ENCODE results near the gene ERICH6. TPM values are rescaled to one million over a fixed set of nuclear protein-coding genes. Genes with fewer than 3 reads are reported as not detected.
A peak's percentile ranks its signal among the peaks of the same experiment; 100 is the strongest.

Gene ERICH6
- total RNA-seq, 1 experiment from 2014 or later: not detected

- DNase-seq (ENCODE audit: low read depth): no peak
Observed at GRCh38 chr3:150736903-150737832, 33.4 kb upstream of the ERICH6 start.

GRCh38 chr3:150736316-150736719 is 32.6 kb upstream of the ERICH6 start:
- DNase-seq (ENCODE audit: low read depth): no peak

GRCh38 chr3:150734795-150735119 is 31.0 kb upstream of the ERICH6 start:
- no peak for DNase-seq (ENCODE audit: low read depth)

GRCh38 chr3:150733936-150734794 is 30.4 kb upstream of the ERICH6 start:
- no peak for DNase-seq (ENCODE audit: low read depth)

DNA sequence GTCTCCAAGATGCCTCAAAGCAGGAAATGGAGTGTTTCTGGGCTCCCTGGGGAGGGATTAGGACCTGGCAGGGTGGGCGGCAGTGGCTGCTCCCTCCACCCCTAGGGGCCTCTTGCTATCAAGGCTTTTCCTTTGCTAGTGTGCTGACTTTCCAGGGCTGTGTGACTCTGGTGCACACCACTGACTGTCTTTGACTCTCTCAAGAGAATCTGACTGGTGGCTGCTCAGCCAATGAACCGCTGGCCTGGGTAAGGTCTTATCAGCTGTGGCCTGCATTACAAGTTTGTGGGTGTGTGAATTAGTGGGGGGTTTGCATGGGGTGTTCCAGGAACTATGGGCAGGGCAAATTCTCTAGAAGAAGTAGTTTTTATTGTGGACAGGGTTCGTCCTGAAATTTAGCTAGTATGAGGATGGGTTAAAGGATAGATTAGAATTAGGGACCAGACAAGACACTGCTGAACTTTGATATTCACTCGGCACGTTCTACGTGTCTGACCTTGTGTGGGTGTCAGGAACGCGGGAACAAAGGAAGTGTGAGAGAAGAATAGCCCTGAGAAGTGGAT is 29.7 kb upstream of the ERICH6 start:
- no peak for DNase-seq (ENCODE audit: low read depth)

GRCh38 chr3:150729682-150730360 is 26.1 kb upstream of the ERICH6 start:
- no peak for DNase-seq (ENCODE audit: low read depth)

- no peak for DNase-seq (ENCODE audit: low read depth)
Observed at GRCh38 chr3:150727653-150728502, 24.2 kb upstream of the ERICH6 start.

- DNase-seq (ENCODE audit: low read depth): no peak
Observed at GRCh38 chr3:150725548-150725947, 21.8 kb upstream of the ERICH6 start.

DNA sequence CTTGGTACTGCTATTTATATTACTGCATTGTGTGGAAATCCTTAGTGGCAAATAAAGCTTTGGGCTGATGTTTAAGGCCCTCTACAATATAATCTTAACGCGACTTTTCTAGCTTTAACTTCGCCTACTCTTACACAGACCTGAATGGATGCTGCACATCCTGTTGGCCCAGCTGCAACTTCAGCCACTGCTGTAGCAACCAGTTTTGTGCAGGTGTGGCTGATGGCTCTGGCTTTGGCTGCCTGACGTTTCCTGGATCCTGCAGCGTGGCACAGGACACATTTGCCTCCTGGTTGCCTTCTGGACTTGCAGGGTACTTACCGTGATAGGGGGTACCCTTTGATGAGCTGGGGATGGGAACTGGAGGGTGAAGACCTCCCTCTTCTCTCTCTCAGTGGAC is 20.2 kb upstream of the ERICH6 start:
- DNase-seq (ENCODE audit: low read depth): no peak

DNA sequence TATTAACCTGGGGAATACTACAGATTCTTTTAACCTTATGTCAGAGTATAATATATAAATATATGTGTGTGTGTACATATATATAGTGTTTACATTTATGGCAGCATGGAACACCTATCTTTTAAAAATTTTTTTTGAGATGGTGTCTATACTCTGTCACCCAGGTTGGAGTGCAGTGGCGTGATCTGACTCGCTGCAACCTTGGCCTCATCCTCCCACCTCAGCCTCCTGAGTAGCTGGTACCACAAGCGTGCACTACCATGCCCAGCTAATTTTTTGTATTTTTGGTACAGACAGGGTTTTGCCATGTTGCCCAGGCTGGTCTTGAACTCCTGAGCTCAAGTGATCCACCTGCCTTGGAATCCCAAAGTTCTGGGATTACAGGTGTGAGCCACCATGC is 18.5 kb upstream of the ERICH6 start:
- DNase-seq (ENCODE audit: low read depth): no peak

DNA sequence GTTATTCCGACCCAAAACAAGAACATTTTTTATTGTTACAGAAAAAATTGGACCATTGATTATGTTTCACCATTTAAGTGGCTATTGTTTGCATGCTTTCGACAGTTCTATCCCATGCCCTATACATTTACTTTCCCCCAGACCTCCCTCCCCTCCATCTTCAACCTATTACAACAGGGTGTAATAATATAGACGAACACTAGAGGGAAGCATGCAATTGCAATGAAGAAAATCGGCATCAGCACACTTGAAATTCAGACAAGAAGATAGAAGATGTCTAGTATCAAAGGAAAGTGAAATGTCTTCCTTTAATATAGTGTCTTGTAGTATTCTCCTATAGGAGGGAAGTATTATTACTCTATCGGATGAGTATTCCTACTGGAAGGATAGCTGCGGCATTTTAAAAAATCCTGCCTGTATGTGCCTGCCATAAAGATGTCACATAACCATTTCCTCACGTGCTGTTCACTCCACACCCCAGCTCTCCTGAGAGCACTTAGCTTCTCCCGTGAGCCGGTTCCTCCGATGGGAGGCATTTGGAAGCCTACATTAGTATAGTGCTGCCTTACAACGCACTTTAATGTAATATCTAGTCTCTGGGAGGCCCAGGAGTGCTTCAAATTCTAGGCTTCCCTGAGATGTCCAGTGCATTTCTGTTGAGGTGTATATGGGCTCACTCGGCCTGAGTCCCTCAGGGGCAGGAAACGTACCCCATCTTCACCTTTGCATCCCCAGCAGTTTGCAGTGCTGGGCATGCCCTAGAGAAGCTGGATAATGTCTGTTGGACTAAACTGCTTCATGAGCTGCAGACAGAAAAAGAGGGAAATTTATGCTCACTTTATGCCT is 17.8 kb upstream of the ERICH6 start:
- DNase-seq (ENCODE audit: low read depth): peak; percentile 62

GRCh38 chr3:150720444-150720843 is 16.7 kb upstream of the ERICH6 start:
- DNase-seq (ENCODE audit: low read depth): no peak

- DNase-seq (ENCODE audit: low read depth): peak; percentile 91
Observed at GRCh38 chr3:150710097-150710496, 6.4 kb upstream of the ERICH6 start.

DNA sequence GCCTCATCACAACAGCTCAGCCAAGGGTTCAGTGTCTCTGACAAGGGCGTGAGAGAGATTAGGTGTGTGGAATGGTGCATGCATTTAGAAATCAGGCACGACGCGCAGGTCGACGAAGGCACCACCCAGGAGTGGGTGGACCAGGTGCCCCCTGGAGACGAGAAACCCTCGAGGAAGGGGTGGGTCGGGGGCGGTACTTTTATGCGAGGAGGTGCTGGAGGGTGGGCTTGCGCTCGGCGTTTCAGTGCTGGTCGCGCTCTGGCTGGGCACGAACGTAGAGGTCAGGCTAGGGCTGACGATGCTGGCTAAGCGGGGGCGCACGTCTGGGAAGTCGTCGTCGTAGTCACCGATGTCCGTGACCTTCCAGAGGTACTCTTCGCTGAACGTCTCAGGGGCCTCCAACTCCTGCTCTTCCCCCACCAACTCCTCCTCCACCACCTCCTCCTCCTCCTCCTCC is 393 bp downstream of the ERICH6 start:
- DNase-seq (ENCODE audit: low read depth): no peak

DNA sequence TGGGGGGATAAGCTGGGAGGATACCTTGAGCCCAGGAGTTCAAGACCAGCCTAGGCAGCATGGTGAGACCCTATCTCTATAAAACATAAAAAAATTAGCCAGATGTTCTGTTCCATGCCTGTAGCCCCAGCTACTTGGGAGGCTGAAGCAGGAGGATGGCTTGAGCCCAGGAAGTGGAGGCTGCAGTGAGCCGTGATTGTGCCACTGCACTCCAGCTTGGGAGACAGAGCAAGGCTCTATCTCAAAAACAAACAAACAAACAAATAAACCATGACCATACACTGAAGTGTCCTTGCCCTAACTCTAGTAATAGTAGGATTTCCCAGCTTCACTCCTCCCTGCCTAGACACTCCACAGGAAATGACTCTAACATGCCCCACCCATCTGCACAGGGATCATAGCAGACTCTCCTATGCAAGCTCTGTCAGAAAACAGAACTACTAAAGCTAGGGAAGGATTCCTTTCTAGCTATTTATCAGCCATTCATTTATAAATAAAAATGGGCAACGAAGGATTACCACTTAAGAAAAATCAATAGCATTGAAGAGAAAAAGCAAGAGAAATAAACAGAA is 4.6 kb downstream of the ERICH6 start:
- DNase-seq (ENCODE audit: low read depth): peak; percentile 64

GRCh38 chr3:150697646-150698045 is 6.1 kb downstream of the ERICH6 start:
- no peak for DNase-seq (ENCODE audit: low read depth)

- no peak for DNase-seq (ENCODE audit: low read depth)
Observed at GRCh38 chr3:150691414-150692040, 12.2 kb downstream of the ERICH6 start.

GRCh38 chr3:150687613-150688012 is 16.1 kb downstream of the ERICH6 start:
- DNase-seq (ENCODE audit: low read depth): no peak

- no peak for DNase-seq (ENCODE audit: low read depth)
Observed at GRCh38 chr3:150682824-150683223, 20.9 kb downstream of the ERICH6 start.
